ENCODE data around the gene NOS3. TPM values are rescaled to one million over a fixed set of nuclear protein-coding genes. Genes with fewer than 3 reads are reported as not detected.
A peak's percentile ranks its signal among the peaks of the same experiment; 100 is the strongest.

The NOS3 gene
- total and polyA plus RNA-seq, 2 of the 13 experiments (the other 11 are each of a cell fraction or from before 2014, with no cell fraction given) = 3.7 to 7.5 TPM

- TF ChIP-seq MTERF4 (CRISPR knock-in tag; IDR thresholded peaks at IDR 0.05) (peak; percentile 79; the same call in 1 of the 2 replicates), ZNF782 (CRISPR knock-in tag; IDR thresholded peaks at IDR 0.05; ENCODE audit: borderline replicate concordance) (peak; percentile 70; the same call in 1 of the 2 replicates), ZBTB38 (CRISPR knock-in tag; IDR thresholded peaks at IDR 0.05) (peak; percentile 5; the same call in 1 of the 2 replicates), ZNF570 (CRISPR knock-in tag; IDR thresholded peaks at IDR 0.05; ENCODE audit: borderline replicate concordance) (no peak), ZNF687 (CRISPR knock-in tag; IDR thresholded peaks at IDR 0.05) (peak; percentile 85), DNMT1 (CRISPR knock-in tag; IDR thresholded peaks at IDR 0.05) (0 out of 2 replicates have a peak, but pooled peaks have one; percentile 25), ATF7-NPFF (CRISPR knock-in tag; IDR thresholded peaks at IDR 0.05; ENCODE audit: low read depth) (peak; percentile 19; the same call in 1 of the 2 replicates), HIVEP1 (CRISPR knock-in tag; IDR thresholded peaks at IDR 0.05) (peak; percentile 70), IRF2 (CRISPR knock-in tag; IDR thresholded peaks at IDR 0.05) (peak; percentile 16; the same call in 1 of the 2 replicates), ZNF607 (CRISPR knock-in tag; IDR thresholded peaks at IDR 0.05; ENCODE audit: borderline replicate concordance) (0 out of 2 replicates have a peak, but pooled peaks have one; percentile 38), ERF (CRISPR knock-in tag; IDR thresholded peaks at IDR 0.05) (0 out of 2 replicates have a peak, but pooled peaks have one; percentile 36), NFYC (CRISPR knock-in tag; IDR thresholded peaks at IDR 0.05) (no peak), GTF3A (CRISPR knock-in tag; conservative IDR thresholded peaks at IDR 0.05) (no peak), PRDM10 (CRISPR knock-in tag; IDR thresholded peaks at IDR 0.05; ENCODE audit: low read depth) (0 out of 2 replicates have a peak, but pooled peaks have one; percentile 43), MATR3 (CRISPR knock-in tag; IDR thresholded peaks at IDR 0.05) (no peak), ZNF777 (CRISPR knock-in tag; IDR thresholded peaks at IDR 0.05) (peak; percentile 48; the same call in 1 of the 2 replicates), NFIB (CRISPR knock-in tag; IDR thresholded peaks at IDR 0.05; ENCODE audit: borderline replicate concordance) (no peak)
Observed at GRCh38 chr7:151017953-151018420, 27.2 kb downstream of the NOS3 start (continued).
